Neural progenitor cell (in vitro differentiated cells): ENCODE measurements around the gene NRP1. TPM values are rescaled to one million over a fixed set of nuclear protein-coding genes. Genes with fewer than 3 reads are reported as not detected.

Experiments
- DNase-seq: peaks from one replicate; pipeline ENCODE4 v3.0.0-alpha.2; 2016; ENCODE audit warnings: low spot score
- H2AFZ ChIP-seq: fragments of 200-600 bp; sonication (generic); replicated peaks from 2 replicates; pipeline ENCODE4 v1.6.1; 2016; ENCODE audit warnings: antibody characterized with exemption
- H3F3A ChIP-seq: fragments of 200-600 bp; sonication (generic); 2 replicates; pipeline ENCODE4 v1.6.1; 2016; ENCODE audit warnings: antibody characterized with exemption, low read depth
- H3K27ac ChIP-seq: fragments of 200-600 bp; sonication (generic); 2 replicates; pipeline ENCODE4 v1.5.1; 2016; ENCODE audit warnings: mild to moderate bottlenecking
- H3K27me3 ChIP-seq: fragments of 200-600 bp; sonication (generic); 2 replicates; pipeline ENCODE4 v1.6.1; 2016; ENCODE audit warnings: mild to moderate bottlenecking, moderate library complexity
- H3K36me3 ChIP-seq: fragments of 200-600 bp; sonication (generic); 2 replicates; pipeline ENCODE4 v1.5.1; 2016
- H3K4me1 ChIP-seq: fragments of 200-600 bp; sonication (generic); 2 replicates; pipeline ENCODE4 v1.6.1; 2016; ENCODE audit warnings: mixed run types
- H3K4me2 ChIP-seq: fragments of 200-600 bp; sonication (generic); 2 replicates; pipeline ENCODE4 v1.6.1; 2016
- H3K4me3 ChIP-seq: fragments of 200-600 bp; sonication (generic); 2 replicates; pipeline ENCODE4 v1.5.1; 2016
- H3K79me2 ChIP-seq: fragments of 200-600 bp; sonication (generic); 2 replicates; pipeline ENCODE4 v1.6.1; 2016; ENCODE audit warnings: low read depth
- H3K9ac ChIP-seq: fragments of 200-600 bp; sonication (generic); 2 replicates; pipeline ENCODE4 v1.6.1; 2016
- H3K9me3 ChIP-seq: fragments of 200-600 bp; sonication (generic); 2 replicates; pipeline ENCODE4 v1.5.1; 2016; ENCODE audit warnings: low read depth
- H4K20me1 ChIP-seq: fragments of 200-600 bp; sonication (generic); 2 replicates; pipeline ENCODE4 v1.6.1; 2016; ENCODE audit warnings: low read depth
- H3K27ac Mint-ChIP-seq: 3 replicates; pipeline ENCODE4 v1.8.0; 2021; ENCODE audit warnings: mixed read lengths
- H3K27me3 Mint-ChIP-seq: 2 replicates; pipeline ENCODE4 v1.8.0; 2022; ENCODE audit warnings: low read depth, mild to moderate bottlenecking, inconsistent platforms, moderate library complexity, mixed read lengths; ENCODE audit not compliant: insufficient read depth
- H3K36me3 Mint-ChIP-seq: 3 replicates; pipeline ENCODE4 v1.8.0; 2021; ENCODE audit warnings: mixed read lengths
- H3K4me1 Mint-ChIP-seq: 3 replicates; pipeline ENCODE4 v1.8.0; 2021; ENCODE audit warnings: mixed read lengths
- H3K4me3 Mint-ChIP-seq: 3 replicates; pipeline ENCODE4 v1.8.0; 2021; ENCODE audit warnings: mild to moderate bottlenecking, moderate library complexity, mixed read lengths
- H3K9me3 Mint-ChIP-seq: 3 replicates; pipeline ENCODE4 v1.8.0; 2020; ENCODE audit warnings: mixed read lengths
- CTCF ChIP-seq: fragments of 200-600 bp; sonication (generic); IDR thresholded peaks from 2 replicates; pipeline ENCODE4 v1.5.1; 2017; ENCODE audit warnings: antibody characterized with exemption, mild to moderate bottlenecking
- EZH2 ChIP-seq: fragments of 200-600 bp; sonication (generic); IDR thresholded peaks from 2 replicates; pipeline ENCODE4 v1.6.1; 2017; ENCODE audit warnings: antibody characterized with exemption, mild to moderate bottlenecking, moderate library complexity
- EZH2phosphoT487 ChIP-seq: fragments of 200-600 bp; sonication (generic); IDR thresholded peaks from 2 replicates; pipeline ENCODE4 v1.6.1; 2017; ENCODE audit warnings: antibody characterized with exemption
- total RNA-seq: library from RNA; depleted of rRNA; stranded (reverse); fragments of >200 nt; gene quantifications from 2 replicates; pipeline ENCODE4 v1.2.3, GENCODE V29; 2015; ENCODE audit warnings: low replicate concordance

NRP1 gene
- total RNA-seq, 1 donor from 2014 or later = 1.9 TPM

GRCh38 chr10:33273295-33274002 is 61.0 kb downstream of the NRP1 start:
- Histone ChIP-seq H3K79me2 (no peaks in the 10 kb centered on the region), H3K4me2 (peak overlapping the region; percentile 54), H3K36me3 (no peaks in the 10 kb centered on the region), H4K20me1 (no peaks in the 10 kb centered on the region), H3F3A (peaks cover 10% of the 10 kb centered on the region), H3K27me3 (no peaks in the 10 kb centered on the region), H3K4me1 (peaks cover 36% of the 10 kb centered on the region), H2AFZ (peak overlapping the region; percentile 15), H3K9ac (no peak overlapping the region), H3K4me3 (no peak overlapping the region), H3K27ac (peak overlapping the region; percentile 43), H3K9me3 (no peaks in the 10 kb centered on the region)
- Mint-ChIP-seq H3K27ac (peak overlapping the region; percentile 39), H3K27me3 (no peaks in the 10 kb centered on the region), H3K36me3 (peaks cover 11% of the 10 kb centered on the region), H3K4me3 (no peak overlapping the region), H3K9me3 (no peaks in the 10 kb centered on the region), H3K4me1 (peaks cover 62% of the 10 kb centered on the region)
- peak; percentile 28 for DNase-seq
- TF ChIP-seq EZH2phosphoT487 = no peak
- no peak for TF ChIP-seq CTCF
- TF ChIP-seq EZH2 = no peak

GRCh38 chr10:33272635-33273034 is 61.8 kb downstream of the NRP1 start:
- Histone ChIP-seq H3F3A (peaks cover 10% of the 10 kb centered on the region), H3K4me3 (no peak overlapping the region), H3K36me3 (no peaks in the 10 kb centered on the region), H3K79me2 (no peaks in the 10 kb centered on the region), H3K27ac (no peak overlapping the region), H3K9ac (no peak overlapping the region), H4K20me1 (no peaks in the 10 kb centered on the region), H3K27me3 (no peaks in the 10 kb centered on the region), H3K4me1 (peaks cover 36% of the 10 kb centered on the region), H3K9me3 (no peaks in the 10 kb centered on the region), H2AFZ (no peak overlapping the region), H3K4me2 (no peak overlapping the region)
- Mint-ChIP-seq H3K9me3 (no peaks in the 10 kb centered on the region), H3K36me3 (peaks cover 11% of the 10 kb centered on the region), H3K27me3 (no peaks in the 10 kb centered on the region), H3K4me1 (peaks cover 59% of the 10 kb centered on the region), H3K27ac (peak overlapping the region; percentile 70), H3K4me3 (no peak overlapping the region)
- no peak for DNase-seq
- no peak for TF ChIP-seq EZH2phosphoT487
- no peak for TF ChIP-seq EZH2
- TF ChIP-seq CTCF = no peak

GRCh38 chr10:33271969-33272583 is 62.4 kb downstream of the NRP1 start:
- no peaks in the 10 kb centered on the region for H3K27me3 Mint-ChIP-seq
- H4K20me1 ChIP-seq = no peaks in the 10 kb centered on the region
- no peaks in the 10 kb centered on the region for H3K79me2 ChIP-seq
- H3K36me3 ChIP-seq = no peaks in the 10 kb centered on the region
- H3K4me2 ChIP-seq = no peak overlapping the region
- no peak overlapping the region for H3K4me3 Mint-ChIP-seq
- no peak overlapping the region for H3K27ac ChIP-seq
- H3K4me1 Mint-ChIP-seq = peaks cover 57% of the 10 kb centered on the region
- H3K9me3 ChIP-seq = no peaks in the 10 kb centered on the region
- peak overlapping the region; percentile 67 for H3K27ac Mint-ChIP-seq
- peaks cover 10% of the 10 kb centered on the region for H3F3A ChIP-seq
- H2AFZ ChIP-seq = no peak overlapping the region
- no peak overlapping the region for H3K4me3 ChIP-seq
- no peaks in the 10 kb centered on the region for H3K9me3 Mint-ChIP-seq
- H3K27me3 ChIP-seq = no peaks in the 10 kb centered on the region
- no peak overlapping the region for H3K9ac ChIP-seq
- H3K4me1 ChIP-seq = peaks cover 36% of the 10 kb centered on the region
- TF ChIP-seq EZH2phosphoT487 (no peak), EZH2 (no peak), CTCF (no peak)
- H3K36me3 Mint-ChIP-seq = peaks cover 13% of the 10 kb centered on the region
- DNase-seq = no peak
